MCF 10A (cell line): ENCODE results near the gene POU3F3. TPM values are rescaled to one million over a fixed set of nuclear protein-coding genes. Genes with fewer than 3 reads are reported as not detected.

Source experiments
- BruUV-seq: library from RNA; stranded (reverse); fragments of 400-500 nt; replicated peaks from 2 replicates; lab custom pipeline; 2021; lab: Mats Ljungman, UMichigan
- CTCF ChIA-PET: fragments of 300-600 bp; sonication (Branson Sonifier 250); formaldehyde crosslinking; extraction: SDS; loops from one replicate; lab custom pipeline; 2021; ENCODE audit warnings: antibody characterized with exemption, inconsistent platforms; lab: Yijun Ruan, JAX
- POLR2A ChIA-PET: fragments of 300-600, 350-650 bp; sonication (Branson Sonifier 250); formaldehyde crosslinking; extraction: SDS; loops from one replicate; lab custom pipeline; 2020; ENCODE audit warnings: antibody characterized with exemption, inconsistent platforms; lab: Yijun Ruan, JAX
- DNase-seq: peaks from one replicate; pipeline ENCODE4 v3.0.0-alpha.2; 2018; ENCODE audit not compliant: unreplicated experiment
- H3K27ac Mint-ChIP-seq: one replicate; pipeline ENCODE4 v1.8.0; 2022; ENCODE audit warnings: mild to moderate bottlenecking, low read depth, mixed read lengths; ENCODE audit not compliant: unreplicated experiment
- H3K27me3 Mint-ChIP-seq: one replicate; pipeline ENCODE4 v1.8.0; 2022; ENCODE audit warnings: mixed read lengths; ENCODE audit not compliant: insufficient read depth, unreplicated experiment
- H3K36me3 Mint-ChIP-seq: one replicate; pipeline ENCODE4 v1.8.0; 2022; ENCODE audit warnings: mild to moderate bottlenecking, moderate library complexity, mixed read lengths; ENCODE audit not compliant: insufficient read depth, unreplicated experiment
- H3K4me1 Mint-ChIP-seq: one replicate; pipeline ENCODE4 v1.8.0; 2022; ENCODE audit warnings: mixed read lengths; ENCODE audit not compliant: insufficient read depth, unreplicated experiment
- H3K4me3 Mint-ChIP-seq: one replicate; pipeline ENCODE4 v1.8.0; 2022; ENCODE audit warnings: mild to moderate bottlenecking, moderate library complexity, mixed read lengths; ENCODE audit not compliant: unreplicated experiment
- H3K9me3 Mint-ChIP-seq: one replicate; pipeline ENCODE4 v1.8.0; 2022; ENCODE audit warnings: mixed read lengths; ENCODE audit not compliant: unreplicated experiment
- intact Hi-C: fragments of 100-400 bp; cut with micrococcal nuclease; formaldehyde crosslinking; loops from 2 replicates; pipeline ENCODE4 v1.14.1; 2022
- total RNA-seq: library from RNA; stranded (reverse); gene quantifications from 2 replicates; pipeline ENCODE4 v1.2.3, GENCODE V29; 2022
- TF ChIP-seq, protein P1 (sequence below): fragments of 200-600 bp; IDR thresholded peaks from one replicate; pipeline ENCODE4 v1.8.0; 2022; ENCODE audit warnings: antibody characterized with exemption, mild to moderate bottlenecking; ENCODE audit not compliant: unreplicated experiment

POU3F3 gene
- total RNA-seq, 1 experiment from 2014 or later, result not detected

DNA sequence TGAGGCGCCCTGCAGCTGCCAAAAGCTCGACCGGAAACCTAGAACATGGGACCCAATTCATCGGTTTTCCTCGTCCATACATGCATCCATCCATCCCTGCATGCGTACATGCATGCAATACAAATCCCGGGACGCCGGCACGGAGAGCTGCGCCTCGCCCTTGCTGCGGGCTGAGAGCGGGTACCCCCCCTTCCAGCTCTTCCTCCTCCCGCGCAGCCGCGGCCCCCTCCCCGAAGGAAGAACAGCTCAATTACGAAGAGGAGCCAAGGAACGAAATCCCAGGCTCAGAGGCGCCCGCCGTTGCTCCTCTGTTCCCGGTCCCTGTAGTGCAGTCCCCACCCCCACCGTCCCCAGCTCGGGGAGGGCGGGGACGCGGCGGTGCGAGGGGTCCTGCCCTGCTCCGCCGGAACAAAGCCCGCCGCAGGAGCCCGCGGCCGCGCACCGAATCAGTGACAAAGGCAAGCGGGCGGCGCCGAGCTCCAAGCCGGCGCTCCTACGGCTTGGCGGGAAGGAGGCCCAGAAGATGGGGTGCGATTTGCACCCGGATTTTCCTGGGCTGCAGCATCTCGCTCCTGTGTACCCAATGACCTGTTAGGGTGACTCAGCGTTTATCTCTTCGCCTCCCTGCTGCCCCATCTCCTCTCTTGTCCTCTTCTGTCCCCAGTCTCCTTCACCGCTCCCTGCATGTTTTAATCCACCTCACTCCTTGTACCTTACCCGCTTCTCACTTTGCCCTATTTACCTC is 8.9 kb upstream of the POU3F3 start:
- ChIA-PET POLR2A (no interaction called here), CTCF (interaction anchor here (0.9 to 2.1 kb wide), 2 partner anchors 29 to 100 kb away, joined by 3 to 8 read pairs; no protein-coding TSS in a partner anchor)
- Mint-ChIP-seq H3K36me3 (no peaks in the 10 kb centered on the region), H3K4me1 (peaks cover 26% of the 10 kb centered on the region), H3K27ac (no peak overlapping the region), H3K27me3 (peaks cover 46% of the 10 kb centered on the region), H3K4me3 (no peak overlapping the region), H3K9me3 (peaks cover 7% of the 10 kb centered on the region)
- no TSS peak for BruUV-seq
- DNase-seq, result no peak
- intact Hi-C loops, result no loop called here
- TF ChIP-seq, protein P1, sequence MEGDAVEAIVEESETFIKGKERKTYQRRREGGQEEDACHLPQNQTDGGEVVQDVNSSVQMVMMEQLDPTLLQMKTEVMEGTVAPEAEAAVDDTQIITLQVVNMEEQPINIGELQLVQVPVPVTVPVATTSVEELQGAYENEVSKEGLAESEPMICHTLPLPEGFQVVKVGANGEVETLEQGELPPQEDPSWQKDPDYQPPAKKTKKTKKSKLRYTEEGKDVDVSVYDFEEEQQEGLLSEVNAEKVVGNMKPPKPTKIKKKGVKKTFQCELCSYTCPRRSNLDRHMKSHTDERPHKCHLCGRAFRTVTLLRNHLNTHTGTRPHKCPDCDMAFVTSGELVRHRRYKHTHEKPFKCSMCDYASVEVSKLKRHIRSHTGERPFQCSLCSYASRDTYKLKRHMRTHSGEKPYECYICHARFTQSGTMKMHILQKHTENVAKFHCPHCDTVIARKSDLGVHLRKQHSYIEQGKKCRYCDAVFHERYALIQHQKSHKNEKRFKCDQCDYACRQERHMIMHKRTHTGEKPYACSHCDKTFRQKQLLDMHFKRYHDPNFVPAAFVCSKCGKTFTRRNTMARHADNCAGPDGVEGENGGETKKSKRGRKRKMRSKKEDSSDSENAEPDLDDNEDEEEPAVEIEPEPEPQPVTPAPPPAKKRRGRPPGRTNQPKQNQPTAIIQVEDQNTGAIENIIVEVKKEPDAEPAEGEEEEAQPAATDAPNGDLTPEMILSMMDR, result no peak

DNA sequence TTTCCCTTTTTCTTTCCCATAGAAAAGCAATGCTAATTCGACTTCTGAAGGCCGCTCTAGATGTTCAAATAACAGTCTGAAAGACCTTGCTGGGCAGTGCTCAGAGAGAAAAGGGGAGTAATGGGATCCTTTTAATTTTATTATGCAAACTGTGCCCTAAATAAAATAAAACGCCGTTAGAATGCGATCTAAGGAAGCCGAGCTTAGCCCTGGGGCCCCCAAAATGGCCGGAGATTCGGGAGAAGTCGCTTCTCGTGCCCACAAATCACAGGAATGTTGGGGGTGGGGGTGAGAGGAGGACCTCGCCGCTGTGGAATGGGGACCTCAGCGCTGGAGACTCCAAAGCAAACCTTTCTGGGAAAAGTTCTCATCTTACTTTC is 8.4 kb upstream of the POU3F3 start:
- Mint-ChIP-seq H3K4me3 (no peak overlapping the region), H3K4me1 (peaks cover 26% of the 10 kb centered on the region), H3K27me3 (peaks cover 52% of the 10 kb centered on the region), H3K27ac (no peak overlapping the region), H3K36me3 (no peaks in the 10 kb centered on the region), H3K9me3 (peaks cover 7% of the 10 kb centered on the region)
- CTCF ChIA-PET, result interaction anchor here (0.6 to 2.1 kb wide), 3 partner anchors 29 to 420 kb away, joined by 3 to 8 read pairs (median 4); no protein-coding TSS in a partner anchor
- DNase-seq, result no peak
- intact Hi-C loops, result no loop called here
- BruUV-seq, result no TSS peak
- TF ChIP-seq, protein P1, result no peak
- POLR2A ChIA-PET, result no interaction called here

DNA sequence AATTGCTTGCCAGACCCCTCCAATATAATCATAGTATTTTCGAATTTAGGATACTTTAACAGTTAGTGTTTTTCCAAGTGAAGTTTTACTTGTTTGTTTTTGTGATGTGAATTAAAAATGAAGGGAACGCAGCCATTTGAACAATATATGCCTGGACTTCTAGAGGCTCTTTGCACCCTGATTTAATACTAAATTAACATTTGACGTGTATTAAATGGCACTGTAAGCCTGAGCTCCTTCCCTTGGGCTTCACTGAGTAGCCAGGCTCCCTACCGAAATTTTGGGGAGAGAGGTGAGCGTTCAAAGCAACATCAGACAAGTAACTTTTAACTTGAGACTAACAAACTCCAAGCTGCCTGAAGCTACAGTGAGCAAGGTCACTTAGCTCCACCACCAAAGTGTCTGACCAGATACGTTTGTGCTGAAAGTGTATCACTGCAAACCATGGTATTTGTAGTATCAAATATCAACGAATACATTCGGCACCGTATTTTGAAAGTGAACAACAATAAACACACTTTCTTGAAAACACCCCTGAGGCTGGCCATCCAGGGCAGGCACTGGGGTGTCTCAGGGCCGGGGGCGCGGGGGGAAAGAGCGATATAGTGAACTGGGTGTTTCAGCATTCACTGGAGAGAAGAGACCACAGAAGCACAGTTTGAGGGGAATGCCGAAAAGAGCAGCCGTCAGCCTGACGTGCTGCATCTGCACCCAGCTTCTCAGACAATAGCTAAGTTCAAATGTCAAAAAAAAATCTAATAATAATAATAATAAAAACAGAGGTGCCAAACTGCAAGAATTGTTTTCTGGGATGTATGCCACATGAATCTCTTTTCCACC is 7.7 kb upstream of the POU3F3 start:
- H3K4me3 Mint-ChIP-seq, result no peak overlapping the region
- CTCF ChIA-PET, result interaction anchor here (0.6 to 5.4 kb wide), 10 partner anchors 10 to 1684 kb away, joined by 3 to 47 read pairs (median 3); no protein-coding TSS in a partner anchor

More for the DNA sequence above, 7.7 kb upstream of the POU3F3 start:
- no peaks in the 10 kb centered on the region for H3K36me3 Mint-ChIP-seq
- no TSS peak for BruUV-seq
- H3K27me3 Mint-ChIP-seq, result peaks cover 58% of the 10 kb centered on the region
- H3K4me1 Mint-ChIP-seq, result peaks cover 26% of the 10 kb centered on the region
- no peak overlapping the region for H3K27ac Mint-ChIP-seq
- peaks cover 7% of the 10 kb centered on the region for H3K9me3 Mint-ChIP-seq
- intact Hi-C loops, result no loop called here
- TF ChIP-seq, protein P1, result no peak
- no peak for DNase-seq
- POLR2A ChIA-PET, result no interaction called here
